Measurements from ENCODE around the gene ABL2. TPM values are rescaled to one million over a fixed set of nuclear protein-coding genes. Genes with fewer than 3 reads are reported as not detected.
"Not testable (repeated sequence)": the region's sequence is repeated elsewhere in the genome, so short reads cannot be mapped to it uniquely, and the experiment has no call there.

The ABL2 gene
- total RNA-seq, 1 donor from 2014 or later = 9.0 TPM

- Histone ChIP-seq H3K27ac (replicated peaks) (no peak overlapping the region), H3K4me3 (no peak overlapping the region), H3K27me3 (ENCODE audit: low read depth) (no peaks in the 10 kb centered on the region), H3K36me3 (no peaks in the 10 kb centered on the region), H3K4me1 (peaks cover 57% of the 10 kb centered on the region), H3K9me3 (replicated peaks) (no peaks in the 10 kb centered on the region)
- intact Hi-C loops (cut with micrococcal nuclease) = no loop called here
- no peak for DNase-seq
- TF ChIP-seq CTCF (IDR thresholded peaks at IDR 0.05; ENCODE audit: borderline replicate concordance) = no peak
These were observed 51.3 kb downstream of the ABL2 start for GRCh38 chr1:179178183-179178582.

- Histone ChIP-seq H3K4me3 (no peak overlapping the region), H3K27ac (replicated peaks) (no peak overlapping the region), H3K36me3 (no peaks in the 10 kb centered on the region), H3K4me1 (peaks cover 57% of the 10 kb centered on the region), H3K9me3 (replicated peaks) (no peaks in the 10 kb centered on the region), H3K27me3 (ENCODE audit: low read depth) (no peaks in the 10 kb centered on the region)
- intact Hi-C loops (cut with micrococcal nuclease) = no loop called here
- TF ChIP-seq CTCF (IDR thresholded peaks at IDR 0.05; ENCODE audit: borderline replicate concordance) = no peak
- DNase-seq = no peak
These were observed 51.9 kb downstream of the ABL2 start for GRCh38 chr1:179177615-179178014.

- Histone ChIP-seq H3K27me3 (ENCODE audit: low read depth) (no peaks in the 10 kb centered on the region), H3K9me3 (replicated peaks) (no peaks in the 10 kb centered on the region), H3K4me3 (no peak overlapping the region), H3K27ac (replicated peaks) (no peak overlapping the region), H3K36me3 (no peaks in the 10 kb centered on the region), H3K4me1 (peaks cover 57% of the 10 kb centered on the region)
- no peak for DNase-seq
- intact Hi-C loops (cut with micrococcal nuclease) = no loop called here
- TF ChIP-seq CTCF (IDR thresholded peaks at IDR 0.05; ENCODE audit: borderline replicate concordance) = no peak
These were observed 52.3 kb downstream of the ABL2 start for GRCh38 chr1:179177182-179177581.

- H3K4me3 ChIP-seq = no peak overlapping the region
- H3K4me1 ChIP-seq = peaks cover 52% of the 10 kb centered on the region
These were observed 54.3 kb downstream of the ABL2 start for GRCh38 chr1:179175011-179175841.

GRCh38 chr1:179170468-179170770, 59.1 kb downstream of the ABL2 start:
- Histone ChIP-seq H3K4me1 (peaks cover 20% of the 10 kb centered on the region), H3K27ac (replicated peaks) (peak overlapping the region; percentile 40)
- H3K4me3 ChIP-seq; H3K36me3 ChIP-seq; intact Hi-C loops (cut with micrococcal nuclease); DNase-seq; H3K9me3 ChIP-seq (replicated peaks); H3K27me3 ChIP-seq (ENCODE audit: low read depth): not testable (repeated sequence)

More at GRCh38 chr1:179175011-179175841, 54.3 kb downstream of the ABL2 start:
- no peaks in the 10 kb centered on the region for H3K36me3 ChIP-seq
- H3K27me3 ChIP-seq (ENCODE audit: low read depth) = no peaks in the 10 kb centered on the region
- DNase-seq = no peak
- no peaks in the 10 kb centered on the region for H3K9me3 ChIP-seq (replicated peaks)
- intact Hi-C loops (cut with micrococcal nuclease) = no loop called here
- no peak for TF ChIP-seq CTCF (IDR thresholded peaks at IDR 0.05; ENCODE audit: borderline replicate concordance)
- H3K27ac ChIP-seq (replicated peaks) = peak overlapping the region; percentile 67

GRCh38 chr1:179169616-179170467, 59.6 kb downstream of the ABL2 start:
- intact Hi-C loops (cut with micrococcal nuclease) = no loop called here
- Histone ChIP-seq H3K27ac (replicated peaks) (peak overlapping the region; percentile 40), H3K4me1 (peaks cover 14% of the 10 kb centered on the region), H3K36me3 (no peaks in the 10 kb centered on the region), H3K4me3 (no peak overlapping the region), H3K9me3 (replicated peaks) (no peaks in the 10 kb centered on the region), H3K27me3 (ENCODE audit: low read depth) (no peaks in the 10 kb centered on the region)
- DNase-seq = no peak
- TF ChIP-seq CTCF (IDR thresholded peaks at IDR 0.05; ENCODE audit: borderline replicate concordance) = no peak

Data from left ventricle myocardium inferior (tissue), 1 donor.